Cardiac septum (tissue), 1 donor: Measurements from ENCODE around the gene SUSD1. TPM values are rescaled to one million over a fixed set of nuclear protein-coding genes. Genes with fewer than 3 reads are reported as not detected.

Experiments used
- DNase-seq: peaks from one replicate; pipeline ENCODE4 v3.0.0-alpha.2; 2020; ENCODE audit warnings: low spot score
- intact Hi-C: fragments of 100-400 bp; cut with DNase I; formaldehyde crosslinking; loops from one replicate; pipeline ENCODE4 v1.14.0; 2022
- total RNA-seq: library from RNA; stranded (reverse); fragmentation: NEBNext Ultra II Directional; extraction: Animal tissue kit (Norgen Biotek cat#: 25700); gene quantifications from one replicate; pipeline ENCODE4 v1.2.1, GENCODE V29; 2021
- donor health status: DM: no; HTN: no; CAD: no.

The SUSD1 gene
- total RNA-seq, 1 donor from 2014 or later = 4.3 TPM

GRCh38 chr9:112175796-112176315, 759 bp upstream of the SUSD1 start:
- DNase-seq = no peak
- intact Hi-C loops = loop anchor here (10.0 kb wide), 1 partner anchor 159 kb away; the partner anchor contains the start of gene PTBP3

GRCh38 chr9:112174222-112174964, 704 bp downstream of the SUSD1 start:
- intact Hi-C loops = loop anchor here (10.0 kb wide), 1 partner anchor 160 kb away; the partner anchor contains the start of gene PTBP3
- peak; percentile 87 for DNase-seq

GRCh38 chr9:112173489-112174221, 1.4 kb downstream of the SUSD1 start:
- intact Hi-C loops = loop anchor here (10.0 kb wide), 1 partner anchor 161 kb away; the partner anchor contains the start of gene PTBP3
- no peak for DNase-seq

- intact Hi-C loops = loop anchor here (10.0 kb wide), 1 partner anchor 164 kb away; the partner anchor contains the start of gene PTBP3
Observed at GRCh38 chr9:112170968-112171367, 4.1 kb downstream of the SUSD1 start.

GRCh38 chr9:112170235-112170634, 4.9 kb downstream of the SUSD1 start:
- intact Hi-C loops = loop anchor here (10.0 kb wide), 1 partner anchor 165 kb away; the partner anchor contains the start of gene PTBP3
- no peak for DNase-seq

More at GRCh38 chr9:112170968-112171367, 4.1 kb downstream of the SUSD1 start:
- DNase-seq = no peak

GRCh38 chr9:112169368-112169767, 5.7 kb downstream of the SUSD1 start:
- intact Hi-C loops = no loop called here
- no peak for DNase-seq

GRCh38 chr9:112168197-112168596, 6.9 kb downstream of the SUSD1 start:
- no peak for DNase-seq
- intact Hi-C loops = no loop called here

- intact Hi-C loops = no loop called here
- DNase-seq = no peak
Observed at GRCh38 chr9:112166176-112167140, 8.6 kb downstream of the SUSD1 start.

- intact Hi-C loops = no loop called here
- no peak for DNase-seq
Observed at GRCh38 chr9:112162621-112163413, 12.3 kb downstream of the SUSD1 start.

- intact Hi-C loops = no loop called here
- DNase-seq = no peak
Observed at GRCh38 chr9:112159781-112160180, 15.3 kb downstream of the SUSD1 start.

- no peak for DNase-seq
- intact Hi-C loops = no loop called here
Observed at GRCh38 chr9:112158656-112159367, 16.3 kb downstream of the SUSD1 start.

GRCh38 chr9:112157961-112158360, 17.1 kb downstream of the SUSD1 start:
- intact Hi-C loops = no loop called here
- no peak for DNase-seq

GRCh38 chr9:112157087-112157486, 18.0 kb downstream of the SUSD1 start:
- intact Hi-C loops = no loop called here
- no peak for DNase-seq

- DNase-seq = no peak
- intact Hi-C loops = no loop called here
Observed at GRCh38 chr9:112149211-112149610, 25.9 kb downstream of the SUSD1 start.

- intact Hi-C loops = no loop called here
- no peak for DNase-seq
Observed at GRCh38 chr9:112145886-112146285, 29.2 kb downstream of the SUSD1 start.

GRCh38 chr9:112144807-112145206, 30.3 kb downstream of the SUSD1 start:
- no peak for DNase-seq
- intact Hi-C loops = no loop called here

GRCh38 chr9:112142420-112142819, 32.7 kb downstream of the SUSD1 start:
- intact Hi-C loops = no loop called here
- no peak for DNase-seq

- intact Hi-C loops = no loop called here
- DNase-seq = no peak
Observed at GRCh38 chr9:112140936-112141335, 34.2 kb downstream of the SUSD1 start.
